ENCODE data around the gene ANKHD1. TPM values are rescaled to one million over a fixed set of nuclear protein-coding genes. Genes with fewer than 3 reads are reported as not detected.
"Not testable (repeated sequence)": the region's sequence is repeated elsewhere in the genome, so short reads cannot be mapped to it uniquely, and the experiment has no call there.

Gene ANKHD1
- polyA plus RNA-seq, 4 donors = 44.2 to 136 (median 61.9) TPM

DNA sequence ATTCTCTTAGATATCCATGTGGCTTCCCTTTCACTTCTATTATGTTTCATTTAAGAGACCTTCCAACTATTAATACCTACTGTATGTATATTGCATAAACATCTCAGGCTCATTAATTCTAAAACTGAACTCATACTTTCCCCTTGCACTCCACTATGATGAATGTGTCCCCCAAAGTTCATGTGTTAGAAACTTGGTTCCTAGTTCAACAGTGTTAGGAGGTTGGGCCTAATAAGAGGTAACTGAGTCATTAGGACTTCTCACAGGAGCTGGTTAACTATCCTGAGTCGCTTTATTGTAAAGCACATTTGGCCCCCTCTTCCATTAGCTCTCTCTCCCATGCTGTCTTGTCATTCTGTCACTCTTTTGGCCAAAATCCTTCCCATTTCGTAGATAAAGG is 22.0 kb downstream of the ANKHD1 start:
- Histone ChIP-seq H3K4me3 (ENCODE audit: low read depth in 1 of 3, low read length in 3 of 3) (no peak overlapping the region), H3K9me3 (ENCODE audit: control insufficient read depth in 2 of 2, insufficient read depth in 1 of 2, low read depth in 1 of 2, low read length in 1 of 2) (no peaks in the 10 kb centered on the region), H3K36me3 (ENCODE audit: control insufficient read depth in 3 of 3, insufficient read depth in 2 of 3, low read depth in 1 of 3, low read length in 3 of 3) (peaks cover 0 to 14% (median 0%) of the 10 kb centered on the region in 3 donors), H3K4me1 (ENCODE audit: control insufficient read depth in 3 of 3, insufficient read depth in 2 of 3, low read depth in 1 of 3, low read length in 2 of 3) (no peaks in the 10 kb centered on the region), H3K27ac (ENCODE audit: low read depth in 1 of 3, low read length in 2 of 3) (no peak overlapping the region), H3K27me3 (ENCODE audit: control insufficient read depth in 3 of 3, insufficient read depth in 3 of 3, low read length in 3 of 3) (no peaks in the 10 kb centered on the region)
- DNase-seq = no peak
- no peak for FAIRE-seq
- WGBS, 3 donors = 87 to 94% (median 88%) methylated on average over 2 of the region's 2 CpGs

DNA sequence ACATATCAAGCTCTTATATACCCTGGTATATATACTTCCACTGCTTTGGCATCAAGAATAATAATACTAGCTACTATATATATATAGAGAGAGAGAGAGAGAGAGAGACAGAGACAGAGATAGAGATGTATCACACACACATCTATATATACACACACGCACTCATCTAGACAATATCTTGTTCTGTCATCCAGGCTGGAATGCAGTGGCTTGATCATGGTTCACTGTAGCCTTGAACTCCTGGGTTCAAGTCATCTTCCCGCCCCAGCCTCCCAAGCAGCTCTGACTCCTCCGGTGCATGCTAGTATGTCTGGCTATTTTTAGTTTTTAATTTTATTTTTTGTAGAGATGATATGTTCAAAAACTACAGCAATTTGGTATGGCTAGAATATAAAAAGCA is 22.5 kb downstream of the ANKHD1 start:
- H3K4me1 ChIP-seq (ENCODE audit: control insufficient read depth in 3 of 3, insufficient read depth in 2 of 3, low read depth in 1 of 3, low read length in 2 of 3) = no peaks in the 10 kb centered on the region
- no peak overlapping the region for H3K27ac ChIP-seq (ENCODE audit: low read depth in 1 of 3, low read length in 2 of 3)
- DNase-seq (no peak), FAIRE-seq (no peak)
- no peaks in the 10 kb centered on the region for H3K9me3 ChIP-seq (ENCODE audit: control insufficient read depth in 2 of 2, insufficient read depth in 1 of 2, low read depth in 1 of 2, low read length in 1 of 2)
- H3K27me3 ChIP-seq (ENCODE audit: control insufficient read depth in 3 of 3, insufficient read depth in 3 of 3, low read length in 3 of 3) = no peaks in the 10 kb centered on the region
- 64 to 74% (median 71%) methylated on average over 3 of the region's 3 CpGs for whole genome bisulfite sequencing, 3 donors
- H3K36me3 ChIP-seq (ENCODE audit: control insufficient read depth in 3 of 3, insufficient read depth in 2 of 3, low read depth in 1 of 3, low read length in 3 of 3) = peaks cover 0 to 14% (median 0%) of the 10 kb centered on the region in 3 donors
- no peak overlapping the region for H3K4me3 ChIP-seq (ENCODE audit: low read depth in 1 of 3, low read length in 3 of 3)

GRCh38 chr5:140427726-140428125 is 26.1 kb downstream of the ANKHD1 start:
- H3K9me3 ChIP-seq (ENCODE audit: control insufficient read depth in 2 of 2, insufficient read depth in 1 of 2, low read depth in 1 of 2, low read length in 1 of 2); H3K36me3 ChIP-seq (ENCODE audit: control insufficient read depth in 3 of 3, insufficient read depth in 2 of 3, low read depth in 1 of 3, low read length in 3 of 3); FAIRE-seq; H3K27me3 ChIP-seq (ENCODE audit: control insufficient read depth in 3 of 3, insufficient read depth in 3 of 3, low read length in 3 of 3); H3K27ac ChIP-seq (ENCODE audit: low read depth in 1 of 3, low read length in 2 of 3); H3K4me3 ChIP-seq (ENCODE audit: low read depth in 1 of 3, low read length in 3 of 3); DNase-seq; H3K4me1 ChIP-seq (ENCODE audit: control insufficient read depth in 3 of 3, insufficient read depth in 2 of 3, low read depth in 1 of 3, low read length in 2 of 3): not testable (repeated sequence)
- 89 to 94% (median 93%) methylated on average over 3 to 26 of the region's 26 CpGs for WGBS, 3 donors

DNA sequence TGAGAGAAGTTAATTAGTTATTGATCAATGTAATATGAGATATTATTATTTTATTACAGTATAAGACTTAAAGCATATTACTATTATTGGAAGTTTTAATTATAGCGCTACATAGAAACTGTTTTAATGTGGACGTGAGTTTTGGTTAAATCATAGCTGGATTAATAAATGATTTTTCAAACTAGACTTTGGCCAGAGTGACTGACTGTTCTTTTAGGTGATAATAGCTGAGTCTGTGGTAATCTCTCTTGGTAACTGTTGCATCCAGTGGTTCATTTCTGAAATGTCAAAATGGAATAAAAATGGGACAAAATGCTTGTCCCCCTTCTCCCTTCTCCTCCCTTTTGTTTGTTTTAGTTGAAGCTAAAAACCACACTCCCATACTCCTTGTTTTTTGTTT is 28.1 kb downstream of the ANKHD1 start:
- Histone ChIP-seq H3K36me3 (ENCODE audit: control insufficient read depth in 3 of 3, insufficient read depth in 2 of 3, low read depth in 1 of 3, low read length in 3 of 3) (peaks cover 0 to 8% (median 0%) of the 10 kb centered on the region in 3 donors), H3K4me1 (ENCODE audit: control insufficient read depth in 3 of 3, insufficient read depth in 2 of 3, low read depth in 1 of 3, low read length in 2 of 3) (no peaks in the 10 kb centered on the region), H3K9me3 (ENCODE audit: control insufficient read depth in 2 of 2, insufficient read depth in 1 of 2, low read depth in 1 of 2, low read length in 1 of 2) (no peaks in the 10 kb centered on the region), H3K4me3 (ENCODE audit: low read depth in 1 of 3, low read length in 3 of 3) (no peak overlapping the region), H3K27ac (ENCODE audit: low read depth in 1 of 3, low read length in 2 of 3) (no peak overlapping the region), H3K27me3 (ENCODE audit: control insufficient read depth in 3 of 3, insufficient read depth in 3 of 3, low read length in 3 of 3) (no peaks in the 10 kb centered on the region)
- WGBS, 3 donors = 65 to 76% (median 75%) methylated on average over 2 of the region's 2 CpGs
- DNase-seq (no peak), FAIRE-seq (no peak)

GRCh38 chr5:140432212-140432611 is 30.6 kb downstream of the ANKHD1 start:
- H3K36me3 ChIP-seq (ENCODE audit: control insufficient read depth in 3 of 3, insufficient read depth in 2 of 3, low read depth in 1 of 3, low read length in 3 of 3) = peaks cover 0 to 7% (median 4%) of the 10 kb centered on the region in 3 donors
- no peaks in the 10 kb centered on the region for H3K9me3 ChIP-seq (ENCODE audit: control insufficient read depth in 2 of 2, insufficient read depth in 1 of 2, low read depth in 1 of 2, low read length in 1 of 2)
- no peaks in the 10 kb centered on the region for H3K27me3 ChIP-seq (ENCODE audit: control insufficient read depth in 3 of 3, insufficient read depth in 3 of 3, low read length in 3 of 3)
- no peak for DNase-seq
- H3K4me1 ChIP-seq (ENCODE audit: control insufficient read depth in 3 of 3, insufficient read depth in 2 of 3, low read depth in 1 of 3, low read length in 2 of 3) = no peaks in the 10 kb centered on the region
- H3K27ac ChIP-seq (ENCODE audit: low read depth in 1 of 3, low read length in 2 of 3) = no peak overlapping the region
- WGBS, 3 donors = 59 to 70% (median 59%) methylated on average over 1 of the region's 1 CpG
- no peak overlapping the region for H3K4me3 ChIP-seq (ENCODE audit: low read depth in 1 of 3, low read length in 3 of 3)
- FAIRE-seq = no peak

DNA sequence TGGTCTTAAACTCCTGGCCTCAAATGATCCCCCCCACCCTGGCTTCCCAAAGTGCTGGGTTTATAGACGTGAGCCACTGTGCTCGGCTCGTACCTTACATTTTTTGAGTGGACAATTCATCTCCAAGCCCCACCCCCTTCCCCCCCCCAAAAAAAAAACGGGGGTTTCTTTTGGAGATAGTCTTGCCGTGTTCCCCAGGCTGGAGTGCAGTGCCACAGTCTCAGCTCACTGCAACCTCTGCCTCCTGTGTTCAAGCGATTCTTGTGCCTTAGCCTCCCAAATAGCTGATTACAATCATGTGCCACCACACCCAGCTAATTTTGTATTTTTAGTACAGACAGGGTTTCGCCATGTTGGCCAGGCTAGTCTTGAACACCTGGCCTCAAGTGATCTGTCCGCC is 31.3 kb downstream of the ANKHD1 start:
- WGBS, 3 donors = 84 to 94% (median 86%) methylated on average over 7 to 8 of the region's 8 CpGs
- no peak for FAIRE-seq

DNA sequence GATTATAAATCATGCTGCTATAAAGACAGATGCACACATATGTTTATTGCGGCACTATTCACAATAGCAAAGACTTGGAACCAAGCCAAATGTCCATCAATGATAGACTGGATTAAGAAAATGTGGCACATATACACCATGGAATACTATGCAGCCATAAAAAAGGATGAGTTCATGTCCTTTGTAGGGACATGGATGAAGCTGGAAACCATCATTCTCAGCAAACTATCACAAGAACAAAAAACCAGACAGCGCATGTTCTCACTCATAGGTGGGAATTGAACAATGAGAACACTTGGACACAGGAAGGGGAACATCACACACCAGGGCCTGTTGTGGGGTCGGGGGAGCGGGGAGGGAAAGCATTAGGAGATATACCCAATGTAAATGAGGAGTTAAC is 55.7 kb downstream of the ANKHD1 start:
- not testable (repeated sequence) for H3K36me3 ChIP-seq (ENCODE audit: control insufficient read depth in 3 of 3, insufficient read depth in 2 of 3, low read depth in 1 of 3, low read length in 3 of 3); H3K4me3 ChIP-seq (ENCODE audit: low read depth in 1 of 3, low read length in 3 of 3); H3K4me1 ChIP-seq (ENCODE audit: control insufficient read depth in 3 of 3, insufficient read depth in 2 of 3, low read depth in 1 of 3, low read length in 2 of 3); DNase-seq; H3K27ac ChIP-seq (ENCODE audit: low read depth in 1 of 3, low read length in 2 of 3); FAIRE-seq; H3K9me3 ChIP-seq (ENCODE audit: control insufficient read depth in 2 of 2, insufficient read depth in 1 of 2, low read depth in 1 of 2, low read length in 1 of 2); H3K27me3 ChIP-seq (ENCODE audit: control insufficient read depth in 3 of 3, insufficient read depth in 3 of 3, low read length in 3 of 3)
- 96 to 99% (median 96%) methylated on average over 4 of the region's 4 CpGs for WGBS, 3 donors

More for the DNA sequence above, 31.3 kb downstream of the ANKHD1 start:
- Histone ChIP-seq H3K27me3 (ENCODE audit: control insufficient read depth in 3 of 3, insufficient read depth in 3 of 3, low read length in 3 of 3) (no peaks in the 10 kb centered on the region), H3K36me3 (ENCODE audit: control insufficient read depth in 3 of 3, insufficient read depth in 2 of 3, low read depth in 1 of 3, low read length in 3 of 3) (peaks cover 2 to 10% (median 4%) of the 10 kb centered on the region in 3 donors), H3K4me3 (ENCODE audit: low read depth in 1 of 3, low read length in 3 of 3) (no peak overlapping the region), H3K4me1 (ENCODE audit: control insufficient read depth in 3 of 3, insufficient read depth in 2 of 3, low read depth in 1 of 3, low read length in 2 of 3) (no peaks in the 10 kb centered on the region), H3K9me3 (ENCODE audit: control insufficient read depth in 2 of 2, insufficient read depth in 1 of 2, low read depth in 1 of 2, low read length in 1 of 2) (no peaks in the 10 kb centered on the region), H3K27ac (ENCODE audit: low read depth in 1 of 3, low read length in 2 of 3) (no peak overlapping the region)
- no peak for DNase-seq

GRCh38 chr5:140466981-140467742 is 65.5 kb downstream of the ANKHD1 start:
- FAIRE-seq (peak; percentile 88), DNase-seq (no peak)
- WGBS, 3 donors = 88 to 98% (median 93%) methylated on average over 1 of the region's 1 CpG
- Histone ChIP-seq H3K9me3 (ENCODE audit: control insufficient read depth in 2 of 2, insufficient read depth in 1 of 2, low read depth in 1 of 2, low read length in 1 of 2) (no peaks in the 10 kb centered on the region), H3K27me3 (ENCODE audit: control insufficient read depth in 3 of 3, insufficient read depth in 3 of 3, low read length in 3 of 3) (no peaks in the 10 kb centered on the region), H3K36me3 (ENCODE audit: control insufficient read depth in 3 of 3, insufficient read depth in 2 of 3, low read depth in 1 of 3, low read length in 3 of 3) (peaks cover 1 to 25% (median 7%) of the 10 kb centered on the region in 3 donors), H3K4me1 (ENCODE audit: control insufficient read depth in 3 of 3, insufficient read depth in 2 of 3, low read depth in 1 of 3, low read length in 2 of 3) (no peaks in the 10 kb centered on the region), H3K4me3 (ENCODE audit: low read depth in 1 of 3, low read length in 3 of 3) (no peak overlapping the region), H3K27ac (ENCODE audit: low read depth in 1 of 3, low read length in 2 of 3) (no peak overlapping the region)

DNA sequence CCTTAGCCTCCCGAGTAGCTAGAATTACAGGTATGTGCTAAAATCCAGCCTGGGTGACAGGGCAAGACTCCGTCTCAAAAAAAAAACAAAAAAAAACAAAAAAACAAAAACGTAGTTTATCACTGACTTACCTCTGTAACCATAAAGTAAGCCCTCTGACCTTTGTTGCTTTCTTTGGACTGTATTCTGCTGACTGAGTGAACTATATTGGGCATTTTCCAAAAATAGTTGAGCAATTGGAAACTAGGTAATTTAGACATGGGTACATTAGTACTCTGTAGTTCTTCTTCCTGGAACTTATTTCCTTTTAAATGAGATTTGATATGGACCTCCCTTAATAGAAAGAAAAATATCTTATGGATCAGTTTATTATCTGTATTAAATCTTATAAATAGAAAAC is 66.6 kb downstream of the ANKHD1 start:
- H3K9me3 ChIP-seq (ENCODE audit: control insufficient read depth in 2 of 2, insufficient read depth in 1 of 2, low read depth in 1 of 2, low read length in 1 of 2) = no peaks in the 10 kb centered on the region
- no peak overlapping the region for H3K4me3 ChIP-seq (ENCODE audit: low read depth in 1 of 3, low read length in 3 of 3)
- FAIRE-seq = no peak
- H3K36me3 ChIP-seq (ENCODE audit: control insufficient read depth in 3 of 3, insufficient read depth in 2 of 3, low read depth in 1 of 3, low read length in 3 of 3) = peaks cover 1 to 27% (median 5%) of the 10 kb centered on the region in 3 donors
- no peak overlapping the region for H3K27ac ChIP-seq (ENCODE audit: low read depth in 1 of 3, low read length in 2 of 3)
- no peak for DNase-seq
- 54 to 76% (median 66%) methylated on average over 3 of the region's 3 CpGs for WGBS, 3 donors
- no peaks in the 10 kb centered on the region for H3K27me3 ChIP-seq (ENCODE audit: control insufficient read depth in 3 of 3, insufficient read depth in 3 of 3, low read length in 3 of 3)
- H3K4me1 ChIP-seq (ENCODE audit: control insufficient read depth in 3 of 3, insufficient read depth in 2 of 3, low read depth in 1 of 3, low read length in 2 of 3) = no peaks in the 10 kb centered on the region

Data from small intestine (tissue), 7 donors.